Measurements from ENCODE around the gene USP21.

Gene USP21

DNA sequence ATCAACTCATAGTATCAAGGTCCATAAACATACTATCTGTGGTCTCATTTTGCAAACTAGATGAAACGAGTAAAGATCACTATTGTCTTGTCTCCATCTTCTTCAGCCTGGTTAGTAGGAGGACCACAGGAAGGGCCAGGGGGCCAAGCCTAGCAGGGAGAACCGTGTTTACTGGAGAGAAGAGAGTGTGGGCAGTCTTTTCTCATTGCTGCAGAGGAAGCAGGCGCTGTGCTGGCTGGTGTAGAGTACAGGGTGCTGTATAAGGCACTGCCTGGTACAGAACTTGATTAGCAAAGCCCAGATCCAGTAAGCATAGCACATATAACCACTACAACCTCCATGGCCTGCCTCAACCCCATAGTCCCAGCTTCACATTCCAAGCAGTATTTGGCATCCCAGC lies 28.0 kb downstream of the USP21 start:
- no peak for DNase-seq (ENCODE audit: low read depth)
- H3K4me3 ChIP-seq (ENCODE audit: low read length), result no peak overlapping the region
- no peak for TF ChIP-seq CTCF (conservative IDR thresholded peaks at IDR 0.05; ENCODE audit: low read length)

DNA sequence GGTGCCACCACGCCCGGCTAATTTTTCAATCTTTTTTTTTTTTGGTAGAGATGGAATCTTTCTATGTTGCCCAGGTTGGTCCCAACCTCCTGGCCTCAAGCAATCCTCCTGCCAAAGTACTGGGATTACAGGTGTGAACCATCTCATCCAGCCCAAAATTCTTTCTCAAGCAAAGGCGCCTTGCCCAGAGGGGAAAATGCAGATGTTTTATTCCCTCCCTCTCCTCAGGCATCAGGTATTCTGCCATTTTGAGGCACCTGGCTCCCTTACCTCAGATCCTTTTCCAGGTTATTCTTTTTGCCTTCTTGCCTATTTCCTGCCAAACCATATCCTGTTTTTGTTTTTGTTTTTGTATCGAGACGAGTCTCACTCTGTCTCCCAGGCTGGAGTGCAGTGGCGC lies 29.1 kb downstream of the USP21 start:
- TF ChIP-seq CTCF (conservative IDR thresholded peaks at IDR 0.05; ENCODE audit: low read length), result no peak
- no peak overlapping the region for H3K4me3 ChIP-seq (ENCODE audit: low read length)
- DNase-seq (ENCODE audit: low read depth), result no peak

DNA sequence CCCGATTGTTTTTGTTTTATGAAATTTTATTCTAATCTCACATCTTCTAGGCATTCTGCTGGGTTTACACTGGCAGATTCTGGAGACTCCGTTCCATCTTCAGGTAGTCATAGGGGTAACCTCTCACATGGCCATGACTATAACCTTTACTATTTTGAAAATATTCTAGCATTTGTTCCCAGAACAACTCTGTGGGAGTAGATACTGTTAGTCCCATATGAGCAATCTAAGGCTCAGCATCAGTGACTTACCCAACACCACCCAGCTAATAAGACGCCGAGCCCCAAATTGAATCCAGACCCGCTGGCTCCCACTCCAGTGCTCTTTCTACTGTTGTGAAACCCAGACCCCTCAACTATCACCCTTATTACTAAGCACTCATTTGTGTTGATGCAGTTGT lies 29.7 kb downstream of the USP21 start:
- no peak overlapping the region for H3K4me3 ChIP-seq (ENCODE audit: low read length)
- TF ChIP-seq CTCF (conservative IDR thresholded peaks at IDR 0.05; ENCODE audit: low read length), result no peak
- DNase-seq (ENCODE audit: low read depth), result peak; percentile 39

DNA sequence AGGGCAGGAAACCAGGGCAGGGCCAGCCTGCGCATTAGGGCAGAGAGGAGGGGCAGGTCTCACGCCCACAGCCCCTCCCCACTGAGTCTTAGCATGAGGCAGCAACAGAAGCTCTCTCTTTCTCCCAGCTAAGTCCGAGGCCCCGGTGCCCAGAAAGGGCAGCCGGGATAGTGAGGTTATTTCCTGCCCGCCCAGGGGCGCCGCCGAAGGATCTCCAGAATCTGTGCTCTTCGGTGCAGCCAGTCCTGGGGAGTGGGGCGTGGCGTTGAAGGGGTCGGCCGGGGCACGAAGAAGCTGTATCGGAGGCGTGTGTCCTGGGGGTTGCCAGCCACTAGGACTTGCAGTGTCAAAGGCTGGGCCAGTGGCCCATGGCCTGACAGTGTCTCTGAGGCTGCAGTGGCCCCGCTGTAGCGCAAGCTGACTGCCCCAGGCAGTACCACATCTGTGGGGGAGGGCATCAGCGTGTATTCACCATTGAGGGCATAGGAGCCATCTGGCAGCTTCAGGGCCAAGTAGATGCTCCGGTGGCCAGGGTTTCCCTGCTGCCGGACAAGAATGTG lies 31.7 kb downstream of the USP21 start:
- no peak for DNase-seq (ENCODE audit: low read depth)
- no peak for TF ChIP-seq CTCF (conservative IDR thresholded peaks at IDR 0.05; ENCODE audit: low read length)
- H3K4me3 ChIP-seq (ENCODE audit: low read length), result no peak overlapping the region

GRCh38 chr1:161191971-161192370 lies 32.7 kb downstream of the USP21 start:
- no peak for DNase-seq (ENCODE audit: low read depth)
- no peak overlapping the region for H3K4me3 ChIP-seq (ENCODE audit: low read length)
- no peak for TF ChIP-seq CTCF (conservative IDR thresholded peaks at IDR 0.05; ENCODE audit: low read length)

DNA sequence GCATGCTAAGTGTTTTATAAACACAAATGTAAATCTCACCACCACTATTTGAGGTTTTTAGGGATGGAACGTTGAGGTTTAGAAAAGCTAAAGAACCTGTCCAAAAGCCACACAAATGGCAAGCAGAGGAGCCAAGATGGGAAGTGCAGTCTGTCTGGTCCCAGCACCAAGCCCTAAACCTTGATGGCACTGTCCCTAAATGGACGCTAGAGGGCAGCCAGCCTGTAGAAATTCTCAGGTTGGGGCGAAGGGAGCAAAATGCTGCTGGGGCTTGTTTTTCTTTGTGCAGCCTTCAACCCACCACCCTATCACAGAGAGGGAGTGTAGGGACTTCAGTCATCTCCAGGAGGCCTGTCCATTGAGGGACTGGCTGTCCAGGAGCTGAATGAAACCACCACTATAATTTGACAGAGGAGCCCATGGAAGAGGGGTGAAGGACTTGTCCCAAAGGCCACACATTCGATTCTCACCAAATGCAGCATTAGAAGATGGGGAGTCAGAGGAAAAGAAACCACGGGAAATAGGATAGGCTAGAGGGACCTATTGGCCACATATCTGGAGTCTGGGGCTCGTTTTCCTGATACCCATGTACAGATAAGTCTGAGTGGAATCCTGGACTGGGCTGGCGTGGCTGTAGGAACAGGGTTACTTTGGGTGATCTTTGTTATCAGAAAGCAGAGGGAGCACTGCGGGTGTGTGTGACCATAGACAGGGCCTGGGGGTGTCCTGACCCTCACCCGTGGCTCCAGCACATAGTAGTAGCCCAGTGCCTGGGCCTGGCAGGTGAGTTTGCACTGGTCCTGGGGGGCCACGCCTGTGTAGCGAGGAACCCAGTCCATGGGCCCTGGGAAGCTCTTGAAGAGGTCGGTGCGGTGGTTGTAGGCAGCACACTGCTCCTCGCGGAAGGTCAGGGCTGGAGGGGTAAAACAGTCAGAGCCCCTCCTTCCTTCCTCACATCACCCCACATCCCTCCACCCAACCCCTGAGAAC lies 33.5 kb downstream of the USP21 start:
- peak; percentile 92 for TF ChIP-seq CTCF (conservative IDR thresholded peaks at IDR 0.05; ENCODE audit: low read length)
- DNase-seq (ENCODE audit: low read depth), result peak; percentile 69
- H3K4me3 ChIP-seq (ENCODE audit: low read length), result no peak overlapping the region

Data from AG10803 (cell line).